Activated T-helper 1 cell treated with anti-CD3 and anti-CD28 coated beads, Interleukin-2, amount 50 U/mL, for 16 hours (primary cell): Measurements from ENCODE around the gene TRAPPC10.
"Not testable (repeated sequence)": the region's sequence is repeated elsewhere in the genome, so short reads cannot be mapped to it uniquely, and the experiment has no call there.

Experiments
- DNase-seq, 2 donors: peaks; one replicate each; pipeline ENCODE4 v3.0.0-alpha.2; 2020; ENCODE audit warnings: low read depth in 1 of 2, low spot score in 1 of 2

Gene TRAPPC10

DNA sequence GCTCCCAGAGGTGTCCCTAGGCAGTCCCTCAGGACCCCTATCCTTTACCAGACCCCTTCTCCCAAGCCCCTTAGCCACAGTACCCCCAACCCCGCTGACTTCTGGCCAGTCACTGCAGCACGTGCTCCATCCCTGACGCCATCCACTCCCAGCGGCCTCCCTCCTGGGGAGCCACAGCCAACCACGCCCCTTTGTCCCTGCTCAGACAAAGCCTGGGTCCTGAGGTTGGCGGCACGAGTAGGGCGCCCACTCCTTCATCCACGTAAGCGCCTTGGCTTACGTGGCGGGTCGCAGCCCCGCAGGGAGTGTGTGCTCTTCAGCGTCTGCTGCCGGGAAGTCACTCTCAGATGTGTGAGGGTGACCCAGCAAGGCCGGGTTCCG lies 128.4 kb downstream of the TRAPPC10 start:
- not testable (repeated sequence) for DNase-seq

DNA sequence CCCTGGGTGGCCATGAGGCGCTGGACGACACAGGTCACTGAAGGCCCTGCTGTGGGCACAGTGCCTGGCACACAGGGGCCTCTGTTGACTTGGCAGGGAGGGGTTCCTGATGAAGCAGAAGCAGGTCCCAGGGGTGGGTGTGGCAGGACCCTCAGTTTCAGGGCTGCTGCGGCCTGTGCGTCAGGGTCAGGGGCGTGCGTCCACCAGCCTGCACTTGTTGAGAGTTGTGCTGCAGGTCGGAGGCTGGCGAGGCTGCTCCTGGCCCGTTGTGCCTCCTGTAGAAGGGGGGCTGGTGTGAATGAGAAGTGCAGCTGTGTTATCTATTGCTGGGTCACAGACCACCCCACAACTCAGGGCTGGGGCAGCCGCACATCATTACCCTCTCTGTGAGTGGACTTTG lies 130.4 kb downstream of the TRAPPC10 start:
- not testable (repeated sequence) for DNase-seq

DNA sequence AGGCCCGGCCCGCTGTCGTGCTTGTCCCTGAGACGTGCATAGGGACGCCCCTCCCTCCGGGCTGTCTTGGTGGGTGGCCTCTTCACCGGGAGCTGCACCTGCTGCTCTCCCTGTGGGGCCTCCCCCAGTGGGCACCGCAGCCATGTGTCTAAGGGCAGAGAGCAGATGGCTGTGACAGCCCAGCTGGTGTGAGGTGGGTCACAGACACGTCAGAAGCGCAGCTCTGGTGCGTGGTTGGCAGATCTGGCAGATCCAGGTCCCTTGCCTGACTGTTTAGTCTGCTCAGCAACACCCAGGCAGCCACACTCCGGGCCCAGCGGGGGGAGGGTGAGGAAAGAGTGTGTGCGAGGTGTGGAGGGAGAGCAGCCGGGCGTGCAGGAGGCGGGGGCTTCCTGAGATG lies 131.3 kb downstream of the TRAPPC10 start:
- DNase-seq: peak in 1 of 2 donors; percentile 22

DNA sequence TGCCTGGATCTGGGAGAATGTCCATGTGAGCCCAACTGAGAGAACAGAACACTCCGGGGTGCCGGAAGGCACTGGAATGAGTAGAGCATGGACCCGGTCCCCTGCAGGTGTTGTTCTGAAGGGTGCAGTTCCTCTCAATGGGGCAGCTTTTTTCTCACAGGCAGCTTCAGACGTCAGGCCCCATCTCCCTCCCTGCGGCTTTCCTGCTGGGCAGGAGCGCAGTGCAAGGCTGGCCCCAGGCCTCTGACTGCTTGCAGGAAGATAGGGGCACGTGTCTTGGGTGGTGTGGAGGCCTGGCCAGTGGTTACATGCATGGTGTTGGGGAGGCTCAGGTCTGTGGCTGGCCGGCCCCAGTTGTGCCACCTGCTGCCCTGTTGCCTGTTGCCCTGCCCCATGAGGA lies 131.9 kb downstream of the TRAPPC10 start:
- not testable (repeated sequence) for DNase-seq

DNA sequence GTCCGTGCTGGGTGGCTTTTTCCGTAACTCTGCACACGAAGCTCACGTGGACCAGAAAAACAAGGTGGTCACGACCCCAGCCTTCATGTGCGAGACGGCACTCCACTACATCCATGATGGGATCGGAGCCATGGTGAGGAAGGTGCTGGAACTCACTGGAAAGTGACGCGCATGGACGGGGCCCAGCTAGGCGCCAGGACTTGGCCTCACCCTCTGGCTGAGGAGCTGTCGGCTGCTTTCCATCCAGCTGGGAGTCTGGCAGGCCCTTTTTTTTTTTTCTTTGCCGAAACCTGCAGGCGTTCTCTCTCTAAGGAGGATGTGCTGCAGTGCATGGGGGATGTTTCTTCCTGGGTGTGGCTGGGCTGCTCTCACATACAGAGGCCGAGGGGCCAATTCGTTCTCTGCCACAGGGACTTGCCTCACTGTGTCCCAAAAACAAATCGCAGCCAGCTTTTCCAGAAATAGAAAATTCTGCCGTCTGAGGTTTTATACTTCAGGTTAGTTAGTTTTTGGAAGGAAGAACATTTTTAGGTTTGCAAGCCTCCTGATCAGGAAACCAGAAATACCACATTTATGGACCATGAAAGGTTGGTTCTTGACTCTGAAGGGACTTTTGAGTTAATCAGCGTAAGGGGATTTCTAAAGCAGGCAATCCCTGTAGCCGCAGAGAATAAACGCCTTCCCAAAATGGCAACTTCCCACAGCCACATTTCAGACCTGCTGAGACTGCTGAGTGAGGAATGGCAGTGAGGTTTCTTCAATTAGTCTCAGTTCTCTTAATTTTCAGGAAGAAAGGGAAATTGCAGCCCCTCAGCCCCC lies 132.9 kb downstream of the TRAPPC10 start:
- not testable (repeated sequence) for DNase-seq

DNA sequence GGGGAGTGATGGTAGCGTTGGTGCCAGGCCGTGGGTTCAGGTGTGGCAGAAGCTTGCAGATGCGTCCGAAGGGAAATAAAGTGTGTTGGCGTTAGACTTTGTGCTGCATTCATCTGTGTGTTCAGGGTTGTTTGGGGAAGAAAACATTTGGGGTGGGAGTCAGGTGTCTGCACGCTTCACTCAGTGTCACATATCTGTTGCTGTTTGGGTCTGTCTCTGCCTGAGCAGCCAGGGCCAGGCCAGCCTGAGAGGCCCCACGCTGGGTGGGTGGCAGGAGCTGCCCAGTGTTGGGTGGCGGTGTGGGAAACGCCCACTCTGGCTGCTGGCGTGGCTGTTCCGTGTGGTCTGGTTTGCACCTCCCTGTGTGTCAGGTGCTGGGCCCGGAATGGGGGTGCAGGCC lies 133.5 kb downstream of the TRAPPC10 start:
- DNase-seq: not testable (repeated sequence)

DNA sequence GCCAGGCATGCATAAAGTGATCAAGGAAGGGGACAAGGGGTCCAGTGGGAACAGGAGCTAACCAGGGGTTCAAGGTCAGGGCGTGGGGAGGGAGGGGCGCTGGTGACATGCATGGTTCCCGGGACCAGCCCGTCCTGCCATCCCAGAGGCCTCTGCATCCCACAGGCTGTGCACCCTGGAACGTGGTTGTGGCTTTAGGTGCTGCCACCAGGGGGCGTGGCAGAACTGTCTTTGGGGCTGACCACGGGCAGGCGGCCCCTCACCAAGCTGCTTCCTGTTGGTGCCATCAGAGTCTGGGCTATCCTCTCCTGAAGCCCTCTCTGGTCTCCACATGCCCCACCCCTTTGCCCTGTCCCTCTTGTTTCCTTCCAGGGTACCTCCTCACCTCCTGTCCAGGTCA lies 135.0 kb downstream of the TRAPPC10 start:
- DNase-seq: not testable (repeated sequence)

DNA sequence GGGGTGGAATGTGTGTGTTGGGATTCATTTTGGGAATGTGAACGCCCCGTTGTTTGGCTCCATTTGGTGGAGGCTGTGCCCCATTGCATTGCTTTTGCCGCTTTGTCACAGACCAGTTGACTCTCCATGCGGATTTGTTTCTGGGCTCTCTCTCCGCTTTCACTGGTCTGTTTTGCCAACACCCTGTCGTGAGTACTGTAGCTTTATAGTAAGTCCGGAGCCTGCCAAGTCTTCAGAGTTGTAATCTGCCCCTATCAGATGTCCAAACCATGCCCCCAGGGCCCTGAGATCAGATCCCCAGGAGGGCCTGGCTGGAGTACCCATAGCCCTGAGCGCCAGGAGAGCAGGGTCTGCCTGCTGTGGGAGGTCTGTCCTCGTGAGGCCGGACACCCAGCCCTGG lies 138.1 kb downstream of the TRAPPC10 start:
- not testable (repeated sequence) for DNase-seq

DNA sequence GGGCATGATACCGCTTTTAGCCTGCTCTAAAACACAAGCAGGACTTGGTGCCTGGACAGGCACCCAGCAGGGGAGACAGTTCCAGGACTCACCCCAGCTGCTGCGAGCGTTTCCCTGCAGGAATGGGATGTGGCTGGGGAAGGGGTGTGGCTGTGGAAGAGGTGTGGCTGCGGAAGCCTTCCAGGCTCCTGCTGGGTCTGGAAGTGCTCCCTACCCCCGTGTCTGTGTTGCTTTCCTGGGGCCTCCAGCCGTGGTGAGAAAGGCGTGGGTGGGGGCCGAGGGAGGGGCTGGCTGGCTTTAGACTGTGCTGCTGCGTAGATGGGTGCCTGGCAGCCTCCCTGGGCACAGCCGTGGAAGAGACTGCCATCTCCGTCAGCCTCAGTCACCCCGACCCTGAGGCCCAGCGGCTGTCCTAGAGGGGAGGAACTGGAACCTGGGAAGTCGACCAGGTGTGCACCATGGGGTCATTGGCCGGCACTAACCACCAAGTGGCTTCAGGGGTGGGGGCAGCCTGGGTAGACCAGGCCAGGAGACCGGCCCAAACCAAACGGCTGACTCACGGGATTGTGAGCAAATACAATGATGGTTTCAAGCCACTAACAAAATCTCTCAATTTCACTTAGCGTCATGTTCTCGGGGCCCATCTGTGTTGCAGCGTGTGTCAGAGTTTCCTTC lies 141.2 kb downstream of the TRAPPC10 start:
- not testable (repeated sequence) for DNase-seq

DNA sequence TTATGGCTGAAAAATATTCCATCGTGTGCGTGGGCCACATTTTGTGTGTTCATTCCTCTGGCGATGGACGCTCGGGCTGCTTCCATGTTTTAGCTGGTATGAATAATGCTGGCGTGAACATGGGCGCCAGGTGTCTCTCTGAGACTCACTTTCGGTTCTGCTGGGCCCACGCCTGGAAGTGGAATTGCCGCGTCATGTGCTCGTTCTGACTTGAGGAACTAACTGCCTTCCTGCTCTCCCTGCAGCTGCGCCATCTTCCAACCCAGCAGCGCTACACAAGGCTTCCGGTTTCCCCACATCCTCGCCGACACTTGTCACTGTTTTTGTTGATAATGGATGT lies 141.8 kb downstream of the TRAPPC10 start:
- DNase-seq: peak in 1 of 2 donors; percentile 33

DNA sequence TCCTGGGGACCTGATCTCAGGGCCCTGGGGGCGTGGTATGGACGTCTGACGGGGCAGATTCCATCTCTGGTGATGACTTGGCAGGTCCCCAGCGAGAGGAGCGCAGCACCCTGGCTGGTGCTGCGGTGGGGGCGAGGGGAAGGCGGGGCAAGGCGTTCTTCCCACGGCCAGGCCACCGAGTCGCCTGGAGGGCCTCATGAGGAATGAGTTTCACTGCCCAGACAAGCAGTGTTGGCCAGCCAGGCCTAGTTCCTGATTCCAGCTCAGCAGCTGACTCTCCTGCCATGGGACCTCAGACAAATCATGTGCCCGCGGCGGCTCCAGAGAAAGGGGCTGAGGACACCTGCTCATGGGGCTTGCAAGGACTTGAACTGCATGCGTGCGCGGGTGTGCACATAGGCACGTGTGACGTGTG lies 142.7 kb downstream of the TRAPPC10 start:
- DNase-seq: not testable (repeated sequence)

DNA sequence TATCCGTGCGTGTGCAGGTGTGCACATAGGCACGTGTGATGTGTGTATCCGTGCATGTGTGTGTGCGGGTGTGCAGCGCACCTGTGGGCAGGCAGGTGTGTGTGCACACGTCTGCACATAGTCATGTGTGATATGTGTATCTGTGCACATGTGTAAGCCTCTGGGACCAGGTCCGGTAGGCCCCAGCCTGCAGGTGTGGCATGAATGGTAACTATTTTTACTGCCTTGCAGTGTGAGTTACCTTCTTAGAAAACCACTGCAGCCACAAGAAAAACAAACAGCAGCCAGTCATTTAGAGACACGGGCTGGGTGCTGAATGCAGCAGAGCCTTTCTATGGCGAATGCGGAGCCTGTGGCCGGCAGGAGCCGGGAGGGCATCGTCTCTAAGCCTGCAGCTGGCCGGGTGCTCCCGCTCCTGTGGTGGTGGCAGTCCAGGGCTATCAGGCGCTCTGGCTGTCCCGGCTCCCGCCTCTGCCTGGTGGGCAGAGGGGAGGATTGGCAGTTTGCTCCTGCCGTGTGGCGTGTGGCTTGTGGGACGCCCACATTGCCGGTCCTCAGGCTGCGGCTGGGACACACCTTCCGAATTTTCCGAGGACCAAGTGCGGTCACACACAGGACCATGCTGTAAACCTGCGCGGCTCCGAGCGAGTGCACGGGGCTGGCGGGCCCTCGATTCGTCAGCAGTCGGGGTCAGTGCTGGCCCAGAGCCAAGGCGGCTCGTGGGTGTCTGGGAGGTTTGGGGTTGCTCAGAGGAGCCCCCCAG lies 143.3 kb downstream of the TRAPPC10 start:
- DNase-seq: not testable (repeated sequence)

DNA sequence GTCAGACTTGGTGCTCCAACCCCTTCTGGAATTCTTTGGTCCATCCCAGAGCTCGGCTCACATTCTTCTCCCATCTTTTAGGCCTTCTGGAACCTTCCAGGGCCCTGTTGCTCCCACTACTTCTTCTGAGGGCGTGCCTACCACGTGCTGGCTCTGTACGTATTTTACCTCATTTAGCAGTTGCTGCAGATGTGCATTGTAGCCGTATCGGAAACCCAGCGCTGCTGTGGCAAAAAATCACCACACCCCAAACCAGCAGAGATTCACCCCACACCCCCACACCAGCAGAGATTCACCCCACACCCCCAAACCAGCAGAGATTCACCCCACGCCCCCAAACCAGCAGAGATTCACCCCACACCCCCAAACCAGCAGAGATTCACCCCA lies 143.9 kb downstream of the TRAPPC10 start:
- not testable (repeated sequence) for DNase-seq
